HEK293 (cell line): Measurements from ENCODE around the gene ADM2.

Source experiments
- GLIS1 ChIP-seq: fragments of 450-650 bp; formaldehyde crosslinking; IDR thresholded peaks from 2 replicates; pipeline ENCODE4 v1.5.1; 2016; ENCODE audit warnings: missing biosample characterization, missing genetic modification characterization
- KLF1 ChIP-seq: fragments of 450-650 bp; formaldehyde crosslinking; IDR thresholded peaks from 2 replicates; pipeline ENCODE4 v1.5.1; 2016; ENCODE audit warnings: missing biosample characterization, missing genetic modification characterization
- SALL2 ChIP-seq: fragments of 450-650 bp; formaldehyde crosslinking; IDR thresholded peaks from 2 replicates; pipeline ENCODE4 v1.5.0; 2017; ENCODE audit warnings: missing biosample characterization, mild to moderate bottlenecking, missing genetic modification characterization, borderline replicate concordance
- TCF7L2 ChIP-seq: IDR thresholded peaks from 2 replicates; pipeline ENCODE4 v1.6.1; 2011; ENCODE audit warnings: low read depth, mild to moderate bottlenecking, inconsistent platforms, low read length, moderate library complexity, borderline replicate concordance
- YY2 ChIP-seq: fragments of 450-650 bp; formaldehyde crosslinking; IDR thresholded peaks from 2 replicates; pipeline ENCODE4 v1.5.1; 2016; ENCODE audit warnings: missing biosample characterization, missing genetic modification characterization
- ZNF138 ChIP-seq: fragments of 450-650 bp; formaldehyde crosslinking; IDR thresholded peaks from 2 replicates; pipeline ENCODE4 v1.5.1; 2016; ENCODE audit warnings: missing biosample characterization, missing genetic modification characterization, borderline replicate concordance
- ZNF169 ChIP-seq: fragments of 450-650 bp; formaldehyde crosslinking; IDR thresholded peaks from 2 replicates; pipeline ENCODE4 v1.5.1; 2016; ENCODE audit warnings: missing biosample characterization, missing genetic modification characterization
- ZNF223 ChIP-seq: fragments of 450-650 bp; formaldehyde crosslinking; IDR thresholded peaks from 2 replicates; pipeline ENCODE4 v1.5.1; 2016; ENCODE audit warnings: missing biosample characterization, missing genetic modification characterization
- ZNF391 ChIP-seq: fragments of 450-650 bp; formaldehyde crosslinking; IDR thresholded peaks from 2 replicates; pipeline ENCODE4 v1.5.1; 2016; ENCODE audit warnings: low read depth, missing biosample characterization, missing genetic modification characterization, borderline replicate concordance
- ZNF394 ChIP-seq: fragments of 450-650 bp; formaldehyde crosslinking; IDR thresholded peaks from 2 replicates; pipeline ENCODE4 v1.5.1; 2016; ENCODE audit warnings: missing biosample characterization, missing genetic modification characterization, mild to moderate bottlenecking, moderate library complexity, borderline replicate concordance
- ZNF521 ChIP-seq: fragments of 450-650 bp; formaldehyde crosslinking; IDR thresholded peaks from 2 replicates; pipeline ENCODE4 v1.5.1; 2017; ENCODE audit warnings: missing biosample characterization, mild to moderate bottlenecking, missing genetic modification characterization
- ZNF544 ChIP-seq: fragments of 450-650 bp; formaldehyde crosslinking; IDR thresholded peaks from 2 replicates; pipeline ENCODE4 v1.5.0; 2017; ENCODE audit warnings: missing biosample characterization, missing genetic modification characterization
- ZNF626 ChIP-seq: fragments of 450-650 bp; sonication (Bioruptor Pico); formaldehyde crosslinking; IDR thresholded peaks from 2 replicates; pipeline ENCODE4 v1.5.1; 2018; ENCODE audit warnings: missing biosample characterization, missing genetic modification characterization, inconsistent platforms
- ZNF654 ChIP-seq: fragments of 450-650 bp; formaldehyde crosslinking; IDR thresholded peaks from 2 replicates; pipeline ENCODE4 v1.5.1; 2016; ENCODE audit warnings: low read depth, missing biosample characterization, missing genetic modification characterization
- ZNF701 ChIP-seq: fragments of 450-650 bp; formaldehyde crosslinking; IDR thresholded peaks from 2 replicates; pipeline ENCODE4 v1.5.1; 2016; ENCODE audit warnings: missing biosample characterization, missing genetic modification characterization
- ZNF707 ChIP-seq: fragments of 450-650 bp; formaldehyde crosslinking; IDR thresholded peaks from 2 replicates; pipeline ENCODE4 v1.5.1; 2016; ENCODE audit warnings: missing biosample characterization, missing genetic modification characterization
- ZNF837 ChIP-seq: fragments of 450-650 bp; formaldehyde crosslinking; IDR thresholded peaks from 2 replicates; pipeline ENCODE4 v1.5.1; 2016; ENCODE audit warnings: missing biosample characterization, missing genetic modification characterization
- ZNF843 ChIP-seq: fragments of 450-650 bp; formaldehyde crosslinking; IDR thresholded peaks from 2 replicates; pipeline ENCODE4 v1.5.1; 2016; ENCODE audit warnings: missing biosample characterization, missing genetic modification characterization
- TF ChIP-seq, protein P1 (sequence below): fragments of 450-650 bp; formaldehyde crosslinking; IDR thresholded peaks from 2 replicates; pipeline ENCODE4 v1.5.1; 2016; ENCODE audit warnings: missing biosample characterization, missing genetic modification characterization
- TF ChIP-seq, protein P2 (sequence below): fragments of 450-650 bp; formaldehyde crosslinking; IDR thresholded peaks from 2 replicates; pipeline ENCODE4 v1.5.1; 2017; ENCODE audit warnings: missing biosample characterization, missing genetic modification characterization
- TF ChIP-seq, protein P3 (sequence below): fragments of 450-650 bp; formaldehyde crosslinking; IDR thresholded peaks from 2 replicates; pipeline ENCODE4 v1.5.1; 2016; ENCODE audit warnings: missing biosample characterization, missing genetic modification characterization, borderline replicate concordance
- TF ChIP-seq, protein P4 (sequence below): sonication (generic); formaldehyde crosslinking; IDR thresholded peaks from 2 replicates; pipeline ENCODE4 v1.8.1; 2022; ENCODE audit warnings: mild to moderate bottlenecking, moderate library complexity, missing genetic modification reagents
- TF ChIP-seq, protein P5 (sequence below): fragments of 450-650 bp; formaldehyde crosslinking; IDR thresholded peaks from 2 replicates; pipeline ENCODE4 v1.5.1; 2016; ENCODE audit warnings: missing biosample characterization, missing genetic modification characterization
- TF ChIP-seq, protein P6 (sequence below): fragments of 450-650 bp; formaldehyde crosslinking; IDR thresholded peaks from 2 replicates; pipeline ENCODE4 v1.5.1; 2016; ENCODE audit warnings: missing biosample characterization, missing genetic modification characterization
- TF ChIP-seq, protein P7 (sequence below): fragments of 450-650 bp; formaldehyde crosslinking; IDR thresholded peaks from 2 replicates; pipeline ENCODE4 v1.5.1; 2017; ENCODE audit warnings: missing biosample characterization, missing genetic modification characterization
- TF ChIP-seq, protein P8 (sequence below): fragments of 450-650 bp; formaldehyde crosslinking; IDR thresholded peaks from 2 replicates; pipeline ENCODE4 v1.5.1; 2016; ENCODE audit warnings: missing biosample characterization, missing genetic modification characterization
- TF ChIP-seq, protein P9 (sequence below): fragments of 450-650 bp; formaldehyde crosslinking; IDR thresholded peaks from 2 replicates; pipeline ENCODE4 v1.5.1; 2016; ENCODE audit warnings: missing biosample characterization, missing genetic modification characterization

ADM2 gene

DNA sequence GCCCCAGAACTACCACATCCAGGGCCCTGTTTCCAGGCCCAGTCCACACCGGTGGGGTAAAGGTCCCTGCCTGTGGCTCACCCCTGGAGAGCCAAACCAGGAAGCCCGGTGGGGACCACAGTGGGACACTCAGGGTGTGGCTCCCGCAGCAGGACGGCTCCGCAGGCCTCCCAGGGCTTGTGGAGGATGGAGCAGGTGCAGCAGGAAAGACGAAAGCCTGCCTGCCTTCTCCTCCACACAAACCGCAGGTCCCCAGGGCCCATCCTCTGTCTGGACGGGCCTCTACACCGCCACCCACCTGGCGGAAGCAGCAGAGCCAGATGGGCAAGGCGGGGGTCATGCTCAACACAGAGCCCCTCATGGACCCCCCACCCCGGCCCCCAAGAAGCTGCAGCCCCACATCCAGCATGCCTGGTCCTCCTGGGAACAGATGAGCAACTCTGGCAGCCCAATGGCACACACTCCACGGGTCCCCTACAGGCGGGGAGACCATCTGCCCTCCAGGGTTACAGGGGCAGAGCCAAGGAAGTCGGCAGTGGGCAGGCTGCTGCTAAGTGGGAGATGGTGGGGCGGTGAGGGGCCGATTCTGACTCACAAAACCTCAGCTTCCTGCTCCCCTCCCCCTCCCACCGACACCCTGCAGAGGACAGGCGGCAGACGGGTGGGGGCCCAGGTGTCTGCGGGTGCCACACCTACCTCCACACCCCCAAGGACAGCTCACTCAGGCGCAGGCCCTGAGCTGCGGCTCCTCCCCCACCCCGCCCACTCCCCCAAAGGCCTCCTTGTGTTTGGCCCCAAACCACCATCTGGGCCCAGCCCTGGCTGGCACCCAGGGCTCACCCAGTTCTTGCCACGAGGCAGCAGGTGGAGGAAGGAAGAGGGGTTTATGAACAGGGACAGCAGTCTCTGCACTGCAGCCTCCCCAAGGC is 11.7 kb upstream of the ADM2 start (continued):
- TF ChIP-seq TCF7L2 (no peak), ZNF394 (tag by site-specific recombination) (no peak), ZNF707 (no peak), ZNF701 (tag by site-specific recombination) (no peak), ZNF544 (tag by site-specific recombination) (no peak), ZNF654 (tag by site-specific recombination) (no peak), ZNF138 (tag by site-specific recombination) (no peak), GLIS1 (tag by site-specific recombination) (peak; percentile 84), ZNF521 (tag by site-specific recombination) (no peak), ZNF626 (tag by site-specific recombination) (no peak), ZNF169 (tag by site-specific recombination) (no peak), ZNF391 (tag by site-specific recombination) (no peak), ZNF843 (tag by site-specific recombination) (no peak), ZNF223 (no peak), ZNF837 (no peak), SALL2 (no peak), KLF1 (tag by site-specific recombination) (peak; percentile 99), YY2 (tag by site-specific recombination) (no peak)
- TF ChIP-seq, protein P1, sequence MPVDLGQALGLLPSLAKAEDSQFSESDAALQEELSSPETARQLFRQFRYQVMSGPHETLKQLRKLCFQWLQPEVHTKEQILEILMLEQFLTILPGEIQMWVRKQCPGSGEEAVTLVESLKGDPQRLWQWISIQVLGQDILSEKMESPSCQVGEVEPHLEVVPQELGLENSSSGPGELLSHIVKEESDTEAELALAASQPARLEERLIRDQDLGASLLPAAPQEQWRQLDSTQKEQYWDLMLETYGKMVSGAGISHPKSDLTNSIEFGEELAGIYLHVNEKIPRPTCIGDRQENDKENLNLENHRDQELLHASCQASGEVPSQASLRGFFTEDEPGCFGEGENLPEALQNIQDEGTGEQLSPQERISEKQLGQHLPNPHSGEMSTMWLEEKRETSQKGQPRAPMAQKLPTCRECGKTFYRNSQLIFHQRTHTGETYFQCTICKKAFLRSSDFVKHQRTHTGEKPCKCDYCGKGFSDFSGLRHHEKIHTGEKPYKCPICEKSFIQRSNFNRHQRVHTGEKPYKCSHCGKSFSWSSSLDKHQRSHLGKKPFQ, result no peak
- TF ChIP-seq, protein P2, sequence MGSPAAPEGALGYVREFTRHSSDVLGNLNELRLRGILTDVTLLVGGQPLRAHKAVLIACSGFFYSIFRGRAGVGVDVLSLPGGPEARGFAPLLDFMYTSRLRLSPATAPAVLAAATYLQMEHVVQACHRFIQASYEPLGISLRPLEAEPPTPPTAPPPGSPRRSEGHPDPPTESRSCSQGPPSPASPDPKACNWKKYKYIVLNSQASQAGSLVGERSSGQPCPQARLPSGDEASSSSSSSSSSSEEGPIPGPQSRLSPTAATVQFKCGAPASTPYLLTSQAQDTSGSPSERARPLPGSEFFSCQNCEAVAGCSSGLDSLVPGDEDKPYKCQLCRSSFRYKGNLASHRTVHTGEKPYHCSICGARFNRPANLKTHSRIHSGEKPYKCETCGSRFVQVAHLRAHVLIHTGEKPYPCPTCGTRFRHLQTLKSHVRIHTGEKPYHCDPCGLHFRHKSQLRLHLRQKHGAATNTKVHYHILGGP (tag by site-specific recombination), result no peak
- TF ChIP-seq, protein P3, sequence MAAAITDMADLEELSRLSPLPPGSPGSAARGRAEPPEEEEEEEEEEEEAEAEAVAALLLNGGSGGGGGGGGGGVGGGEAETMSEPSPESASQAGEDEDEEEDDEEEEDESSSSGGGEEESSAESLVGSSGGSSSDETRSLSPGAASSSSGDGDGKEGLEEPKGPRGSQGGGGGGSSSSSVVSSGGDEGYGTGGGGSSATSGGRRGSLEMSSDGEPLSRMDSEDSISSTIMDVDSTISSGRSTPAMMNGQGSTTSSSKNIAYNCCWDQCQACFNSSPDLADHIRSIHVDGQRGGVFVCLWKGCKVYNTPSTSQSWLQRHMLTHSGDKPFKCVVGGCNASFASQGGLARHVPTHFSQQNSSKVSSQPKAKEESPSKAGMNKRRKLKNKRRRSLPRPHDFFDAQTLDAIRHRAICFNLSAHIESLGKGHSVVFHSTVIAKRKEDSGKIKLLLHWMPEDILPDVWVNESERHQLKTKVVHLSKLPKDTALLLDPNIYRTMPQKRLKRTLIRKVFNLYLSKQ (tag by site-specific recombination), result no peak
- TF ChIP-seq, protein P4, sequence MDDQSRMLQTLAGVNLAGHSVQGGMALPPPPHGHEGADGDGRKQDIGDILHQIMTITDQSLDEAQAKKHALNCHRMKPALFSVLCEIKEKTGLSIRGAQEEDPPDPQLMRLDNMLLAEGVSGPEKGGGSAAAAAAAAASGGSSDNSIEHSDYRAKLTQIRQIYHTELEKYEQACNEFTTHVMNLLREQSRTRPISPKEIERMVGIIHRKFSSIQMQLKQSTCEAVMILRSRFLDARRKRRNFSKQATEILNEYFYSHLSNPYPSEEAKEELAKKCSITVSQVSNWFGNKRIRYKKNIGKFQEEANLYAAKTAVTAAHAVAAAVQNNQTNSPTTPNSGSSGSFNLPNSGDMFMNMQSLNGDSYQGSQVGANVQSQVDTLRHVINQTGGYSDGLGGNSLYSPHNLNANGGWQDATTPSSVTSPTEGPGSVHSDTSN, result no peak
- TF ChIP-seq, protein P5, sequence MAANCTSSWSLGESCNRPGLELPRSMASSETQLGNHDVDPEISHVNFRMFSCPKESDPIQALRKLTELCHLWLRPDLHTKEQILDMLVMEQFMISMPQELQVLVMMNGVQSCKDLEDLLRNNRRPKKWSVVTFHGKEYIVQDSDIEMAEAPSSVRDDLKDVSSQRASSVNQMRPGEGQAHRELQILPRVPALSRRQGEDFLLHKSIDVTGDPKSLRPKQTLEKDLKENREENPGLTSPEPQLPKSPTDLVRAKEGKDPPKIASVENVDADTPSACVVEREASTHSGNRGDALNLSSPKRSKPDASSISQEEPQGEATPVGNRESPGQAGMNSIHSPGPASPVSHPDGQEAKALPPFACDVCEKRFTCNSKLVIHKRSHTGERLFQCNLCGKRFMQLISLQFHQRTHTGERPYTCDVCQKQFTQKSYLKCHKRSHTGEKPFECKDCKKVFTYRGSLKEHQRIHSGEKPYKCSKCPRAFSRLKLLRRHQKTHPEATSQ (tag by site-specific recombination), result no peak
- TF ChIP-seq, protein P6, sequence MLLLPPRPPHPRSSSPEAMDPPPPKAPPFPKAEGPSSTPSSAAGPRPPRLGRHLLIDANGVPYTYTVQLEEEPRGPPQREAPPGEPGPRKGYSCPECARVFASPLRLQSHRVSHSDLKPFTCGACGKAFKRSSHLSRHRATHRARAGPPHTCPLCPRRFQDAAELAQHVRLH, result no peak
- TF ChIP-seq, protein P7, sequence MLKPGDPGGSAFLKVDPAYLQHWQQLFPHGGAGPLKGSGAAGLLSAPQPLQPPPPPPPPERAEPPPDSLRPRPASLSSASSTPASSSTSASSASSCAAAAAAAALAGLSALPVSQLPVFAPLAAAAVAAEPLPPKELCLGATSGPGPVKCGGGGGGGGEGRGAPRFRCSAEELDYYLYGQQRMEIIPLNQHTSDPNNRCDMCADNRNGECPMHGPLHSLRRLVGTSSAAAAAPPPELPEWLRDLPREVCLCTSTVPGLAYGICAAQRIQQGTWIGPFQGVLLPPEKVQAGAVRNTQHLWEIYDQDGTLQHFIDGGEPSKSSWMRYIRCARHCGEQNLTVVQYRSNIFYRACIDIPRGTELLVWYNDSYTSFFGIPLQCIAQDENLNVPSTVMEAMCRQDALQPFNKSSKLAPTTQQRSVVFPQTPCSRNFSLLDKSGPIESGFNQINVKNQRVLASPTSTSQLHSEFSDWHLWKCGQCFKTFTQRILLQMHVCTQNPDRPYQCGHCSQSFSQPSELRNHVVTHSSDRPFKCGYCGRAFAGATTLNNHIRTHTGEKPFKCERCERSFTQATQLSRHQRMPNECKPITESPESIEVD (tag by site-specific recombination), result no peak
- TF ChIP-seq, protein P8, sequence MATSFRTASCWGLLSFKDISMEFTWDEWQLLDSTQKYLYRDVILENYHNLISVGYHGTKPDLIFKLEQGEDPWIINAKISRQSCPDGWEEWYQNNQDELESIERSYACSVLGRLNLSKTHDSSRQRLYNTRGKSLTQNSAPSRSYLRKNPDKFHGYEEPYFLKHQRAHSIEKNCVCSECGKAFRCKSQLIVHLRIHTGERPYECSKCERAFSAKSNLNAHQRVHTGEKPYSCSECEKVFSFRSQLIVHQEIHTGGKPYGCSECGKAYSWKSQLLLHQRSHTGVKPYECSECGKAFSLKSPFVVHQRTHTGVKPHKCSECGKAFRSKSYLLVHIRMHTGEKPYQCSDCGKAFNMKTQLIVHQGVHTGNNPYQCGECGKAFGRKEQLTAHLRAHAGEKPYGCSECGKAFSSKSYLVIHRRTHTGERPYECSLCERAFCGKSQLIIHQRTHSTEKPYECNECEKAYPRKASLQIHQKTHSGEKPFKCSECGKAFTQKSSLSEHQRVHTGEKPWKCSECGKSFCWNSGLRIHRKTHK (tag by site-specific recombination), result no peak
- TF ChIP-seq, protein P9, sequence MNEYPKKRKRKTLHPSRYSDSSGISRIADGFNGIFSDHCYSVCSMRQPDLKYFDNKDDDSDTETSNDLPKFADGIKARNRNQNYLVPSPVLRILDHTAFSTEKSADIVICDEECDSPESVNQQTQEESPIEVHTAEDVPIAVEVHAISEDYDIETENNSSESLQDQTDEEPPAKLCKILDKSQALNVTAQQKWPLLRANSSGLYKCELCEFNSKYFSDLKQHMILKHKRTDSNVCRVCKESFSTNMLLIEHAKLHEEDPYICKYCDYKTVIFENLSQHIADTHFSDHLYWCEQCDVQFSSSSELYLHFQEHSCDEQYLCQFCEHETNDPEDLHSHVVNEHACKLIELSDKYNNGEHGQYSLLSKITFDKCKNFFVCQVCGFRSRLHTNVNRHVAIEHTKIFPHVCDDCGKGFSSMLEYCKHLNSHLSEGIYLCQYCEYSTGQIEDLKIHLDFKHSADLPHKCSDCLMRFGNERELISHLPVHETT, result no peak
